DND-41 (cell line): ENCODE results near the gene WHRN.

Source experiments
- EZH2 ChIP-seq: IDR thresholded peaks from 3 replicates; pipeline ENCODE4 v1.6.1; 2012; ENCODE audit warnings: borderline replicate concordance, low read depth, mild to moderate bottlenecking, moderate library complexity, low read length, inconsistent platforms; ENCODE audit not compliant: severe bottlenecking
- TF ChIP-seq, protein P1 (sequence below): IDR thresholded peaks from 2 replicates; pipeline ENCODE4 v1.5.1; 2012; ENCODE audit warnings: borderline replicate concordance, low read length, moderate library complexity, mild to moderate bottlenecking; ENCODE audit not compliant: poor library complexity, severe bottlenecking; ENCODE audit errors: extremely low read depth

GRCh38 chr9:114532561-114533237, 27.4 kb upstream of the WHRN start:
- TF ChIP-seq EZH2: no peak
- TF ChIP-seq, protein P1, sequence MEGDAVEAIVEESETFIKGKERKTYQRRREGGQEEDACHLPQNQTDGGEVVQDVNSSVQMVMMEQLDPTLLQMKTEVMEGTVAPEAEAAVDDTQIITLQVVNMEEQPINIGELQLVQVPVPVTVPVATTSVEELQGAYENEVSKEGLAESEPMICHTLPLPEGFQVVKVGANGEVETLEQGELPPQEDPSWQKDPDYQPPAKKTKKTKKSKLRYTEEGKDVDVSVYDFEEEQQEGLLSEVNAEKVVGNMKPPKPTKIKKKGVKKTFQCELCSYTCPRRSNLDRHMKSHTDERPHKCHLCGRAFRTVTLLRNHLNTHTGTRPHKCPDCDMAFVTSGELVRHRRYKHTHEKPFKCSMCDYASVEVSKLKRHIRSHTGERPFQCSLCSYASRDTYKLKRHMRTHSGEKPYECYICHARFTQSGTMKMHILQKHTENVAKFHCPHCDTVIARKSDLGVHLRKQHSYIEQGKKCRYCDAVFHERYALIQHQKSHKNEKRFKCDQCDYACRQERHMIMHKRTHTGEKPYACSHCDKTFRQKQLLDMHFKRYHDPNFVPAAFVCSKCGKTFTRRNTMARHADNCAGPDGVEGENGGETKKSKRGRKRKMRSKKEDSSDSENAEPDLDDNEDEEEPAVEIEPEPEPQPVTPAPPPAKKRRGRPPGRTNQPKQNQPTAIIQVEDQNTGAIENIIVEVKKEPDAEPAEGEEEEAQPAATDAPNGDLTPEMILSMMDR: no peak
